ACC112 (cell line): ENCODE results near the gene HDGF.
A peak's percentile ranks its signal among the peaks of the same experiment; 100 is the strongest.

Source experiments
- H2AFZ ChIP-seq: fragments of 200-600 bp; sonication (generic); one replicate; pipeline ENCODE4 v1.6.0; 2017; ENCODE audit warnings: antibody characterized with exemption, low read length; ENCODE audit not compliant: unreplicated experiment
- H3K27ac ChIP-seq: fragments of 200-600 bp; sonication (generic); 2 replicates; pipeline ENCODE4 v1.5.1; 2014; ENCODE audit warnings: low read depth, mild to moderate bottlenecking, antibody characterized with exemption, low read length, moderate library complexity
- H3K27me3 ChIP-seq: fragments of 200-600 bp; sonication (generic); 2 replicates; pipeline ENCODE4 v1.6.1; 2014; ENCODE audit warnings: mild to moderate bottlenecking, antibody characterized with exemption, low read length, moderate library complexity, mixed read lengths; ENCODE audit not compliant: insufficient read depth
- H3K36me3 ChIP-seq: fragments of 200-600 bp; sonication (generic); 2 replicates; pipeline ENCODE4 v1.6.1; 2016; ENCODE audit warnings: mild to moderate bottlenecking, antibody characterized with exemption, low read length, moderate library complexity, mixed read lengths; ENCODE audit not compliant: insufficient read depth
- H3K4me1 ChIP-seq: fragments of 200-600 bp; sonication (generic); one replicate; pipeline ENCODE4 v1.6.1; 2016; ENCODE audit warnings: low read length, mixed read lengths; ENCODE audit not compliant: insufficient read depth, unreplicated experiment, control insufficient read depth
- H3K4me3 ChIP-seq: fragments of 200-600 bp; sonication (generic); 2 replicates; pipeline ENCODE4 v1.5.1; 2014; ENCODE audit warnings: mild to moderate bottlenecking, low read depth, low read length
- H3K79me2 ChIP-seq: fragments of 200-600 bp; sonication (generic); one replicate; pipeline ENCODE4 v1.6.0; 2016; ENCODE audit warnings: low read length; ENCODE audit not compliant: control insufficient read depth, unreplicated experiment, insufficient read depth

Gene HDGF

GRCh38 chr1:156751451-156751756 is at the start of gene HDGF:
Gene HDGF (minus strand): TSS chr1:156751675. CDS start chr1:156751429, 246 bp downstream.
- peak within 1 kb of the TSS; percentile 99 for H3K4me3 ChIP-seq
- peaks cover 37% of the 10 kb centered on the region for H3K4me1 ChIP-seq
- H3K27me3 ChIP-seq = no peaks in the 10 kb centered on the region
- no peaks in the 10 kb centered on the region for H3K36me3 ChIP-seq
- peaks cover 63% of the 10 kb centered on the region for H3K79me2 ChIP-seq
- H3K27ac ChIP-seq = peak within 1 kb of the TSS; percentile 100
- peak within 1 kb of the TSS; percentile 84 for H2AFZ ChIP-seq

DNA sequence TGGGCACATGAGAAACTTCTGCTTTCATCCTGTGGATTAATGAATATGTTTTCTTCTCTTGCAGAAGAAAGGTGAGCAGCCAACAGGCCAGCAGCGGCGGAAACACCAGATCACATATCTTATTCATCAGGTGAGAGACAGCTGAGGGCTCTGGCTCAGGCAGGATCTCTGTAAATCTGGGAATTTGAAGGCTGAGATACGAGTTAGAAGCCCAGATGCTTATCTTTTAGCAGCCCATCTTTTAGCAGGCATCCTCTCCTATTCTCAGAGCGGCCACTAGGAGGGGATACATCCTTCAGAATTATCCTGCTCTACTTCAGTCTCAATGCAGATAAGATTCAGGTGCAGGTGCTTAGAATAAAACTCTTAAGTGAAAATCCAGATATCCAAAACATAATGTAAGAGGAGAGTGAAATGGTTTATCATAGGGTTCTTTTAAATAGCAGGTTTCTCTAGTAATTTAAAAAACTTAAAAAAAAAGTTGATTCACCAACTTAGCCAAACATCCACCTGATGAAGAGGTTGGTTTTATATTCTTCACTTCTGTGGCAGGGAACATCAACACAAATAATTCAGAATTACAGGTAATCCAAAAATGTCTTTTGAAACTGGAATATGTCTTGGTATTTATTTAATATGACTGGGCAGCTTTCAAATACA is 45.9 kb upstream of the HDGF start:
- Histone ChIP-seq H3K27me3 (no peaks in the 10 kb centered on the region), H3K4me3 (no peak overlapping the region), H3K4me1 (peaks cover 34% of the 10 kb centered on the region), H3K79me2 (no peaks in the 10 kb centered on the region), H3K27ac (no peak overlapping the region), H3K36me3 (0 out of 2 replicates have a peak, but pooled peaks cover 10% of the 10 kb centered on the region), H2AFZ (no peak overlapping the region)

GRCh38 chr1:156796340-156797097 is 45.0 kb upstream of the HDGF start:
- Histone ChIP-seq H3K4me1 (peaks cover 26% of the 10 kb centered on the region), H2AFZ (no peak overlapping the region), H3K4me3 (no peak overlapping the region), H3K36me3 (peaks cover 10% of the 10 kb centered on the region; the same call in 1 of the 2 replicates), H3K79me2 (no peaks in the 10 kb centered on the region), H3K27ac (no peak overlapping the region), H3K27me3 (no peaks in the 10 kb centered on the region)

- no peaks in the 10 kb centered on the region for H3K27me3 ChIP-seq
- no peak overlapping the region for H2AFZ ChIP-seq
- peaks cover 10% of the 10 kb centered on the region; the same call in 1 of the 2 replicates for H3K36me3 ChIP-seq
- H3K4me3 ChIP-seq = no peak overlapping the region
- no peaks in the 10 kb centered on the region for H3K79me2 ChIP-seq
- H3K27ac ChIP-seq = no peak overlapping the region
- H3K4me1 ChIP-seq = peaks cover 19% of the 10 kb centered on the region
These were observed 44.3 kb upstream of the HDGF start for GRCh38 chr1:156795787-156796186.

DNA sequence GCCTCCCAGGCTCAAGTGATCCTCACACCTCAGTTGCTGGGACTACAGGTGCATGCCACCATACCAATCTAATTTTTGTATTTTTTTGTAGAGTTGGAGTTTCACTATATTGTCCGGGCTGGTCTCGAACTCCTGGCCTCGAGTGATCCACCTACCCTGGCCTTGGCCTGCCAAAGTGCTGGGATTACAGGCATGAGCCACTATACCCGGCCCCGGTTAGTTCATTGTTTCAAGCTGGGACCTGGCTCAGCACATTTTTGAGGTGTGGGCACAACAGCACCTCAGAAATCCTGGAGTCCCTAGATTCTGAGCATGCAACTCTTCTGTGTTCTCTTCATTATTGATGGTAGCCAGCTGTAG is 43.9 kb upstream of the HDGF start:
- H3K79me2 ChIP-seq = no peaks in the 10 kb centered on the region
- H3K4me3 ChIP-seq = no peak overlapping the region
- no peak overlapping the region for H3K27ac ChIP-seq
- H3K27me3 ChIP-seq = no peaks in the 10 kb centered on the region
- H3K4me1 ChIP-seq = peaks cover 16% of the 10 kb centered on the region
- H2AFZ ChIP-seq = no peak overlapping the region
- peaks cover 10% of the 10 kb centered on the region; the same call in 1 of the 2 replicates for H3K36me3 ChIP-seq

- H3K79me2 ChIP-seq = no peaks in the 10 kb centered on the region
- H3K27ac ChIP-seq = no peak overlapping the region
- H3K4me1 ChIP-seq = peaks cover 16% of the 10 kb centered on the region
- no peak overlapping the region for H2AFZ ChIP-seq
- no peak overlapping the region for H3K4me3 ChIP-seq
- H3K27me3 ChIP-seq = no peaks in the 10 kb centered on the region
- peaks cover 7% of the 10 kb centered on the region; the same call in 1 of the 2 replicates for H3K36me3 ChIP-seq
These were observed 43.3 kb upstream of the HDGF start for GRCh38 chr1:156794506-156795373.

- Histone ChIP-seq H3K4me1 (peaks cover 4% of the 10 kb centered on the region), H3K79me2 (peaks cover 19% of the 10 kb centered on the region), H3K4me3 (no peak overlapping the region), H3K27ac (no peak overlapping the region), H3K27me3 (no peaks in the 10 kb centered on the region), H3K36me3 (peaks cover 5% of the 10 kb centered on the region), H2AFZ (no peak overlapping the region)
These were observed 38.3 kb upstream of the HDGF start for GRCh38 chr1:156789621-156790318.

DNA sequence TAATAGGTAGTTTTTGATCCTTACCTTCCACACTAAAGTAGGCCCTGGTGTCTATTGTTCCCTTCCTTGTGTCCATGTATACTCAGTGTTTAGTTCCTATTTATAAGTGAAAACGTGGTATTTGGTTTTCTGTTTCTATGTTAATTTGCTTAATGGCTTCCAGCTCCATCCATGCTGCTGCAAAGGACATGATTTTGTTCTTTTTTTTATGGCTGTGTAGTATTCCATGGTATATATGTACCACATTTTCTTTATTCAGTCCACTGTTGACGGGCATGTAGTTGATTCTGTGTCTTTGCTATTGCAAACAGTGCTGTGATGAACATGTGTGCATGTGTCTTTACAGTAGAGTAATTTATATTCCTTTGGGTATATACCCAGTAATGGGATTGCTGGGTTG is 36.7 kb upstream of the HDGF start:
- Histone ChIP-seq H3K4me3 (no peak overlapping the region), H3K27me3 (no peaks in the 10 kb centered on the region), H3K79me2 (peaks cover 30% of the 10 kb centered on the region), H3K4me1 (no peaks in the 10 kb centered on the region), H3K27ac (no peak overlapping the region), H3K36me3 (peaks cover 13% of the 10 kb centered on the region), H2AFZ (no peak overlapping the region)

GRCh38 chr1:156786640-156787039 is 35.2 kb upstream of the HDGF start:
- H3K27ac ChIP-seq = no peak overlapping the region
- H3K27me3 ChIP-seq = no peaks in the 10 kb centered on the region
- peaks cover 9% of the 10 kb centered on the region for H3K4me1 ChIP-seq
- H3K4me3 ChIP-seq = no peak overlapping the region
- peaks cover 20% of the 10 kb centered on the region for H3K36me3 ChIP-seq
- H2AFZ ChIP-seq = no peak overlapping the region
- peaks cover 40% of the 10 kb centered on the region for H3K79me2 ChIP-seq

DNA sequence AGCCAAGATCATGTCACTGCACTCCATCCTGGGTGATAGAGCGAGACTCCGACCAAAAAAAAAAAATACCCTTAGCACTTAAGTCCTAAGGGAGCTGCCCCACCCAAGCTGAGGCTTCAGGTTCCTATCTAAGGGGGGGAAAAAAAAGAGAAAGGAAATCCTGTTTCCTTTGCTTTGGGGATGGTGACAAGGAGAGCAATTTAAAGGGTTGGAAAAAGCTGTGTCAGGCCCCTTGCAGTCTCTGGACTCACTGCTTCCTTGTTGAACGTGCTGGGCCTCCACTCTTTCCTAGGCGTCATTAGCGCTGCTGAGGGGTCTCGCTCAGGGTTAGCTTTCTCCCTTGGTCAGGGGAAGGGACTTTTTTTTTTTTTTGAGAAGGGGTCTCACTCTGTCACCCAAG is 34.0 kb upstream of the HDGF start:
- Histone ChIP-seq H3K27ac (no peak overlapping the region), H3K27me3 (no peaks in the 10 kb centered on the region), H3K4me3 (no peak overlapping the region), H3K79me2 (peaks cover 49% of the 10 kb centered on the region), H2AFZ (no peak overlapping the region), H3K4me1 (peaks cover 19% of the 10 kb centered on the region), H3K36me3 (peaks cover 20% of the 10 kb centered on the region)
